Endothelial cell of umbilical vein (primary cell): ENCODE data around the gene SNAPIN. TPM values are rescaled to one million over a fixed set of nuclear protein-coding genes. Genes with fewer than 3 reads are reported as not detected.

Experiments
- BruUV-seq: library from RNA; stranded (reverse); fragments of 400-500 nt; replicated peaks from 2 replicates; lab custom pipeline; 2021; lab: Mats Ljungman, UMichigan
- CTCF ChIA-PET: fragments of 300-600, 350-600 bp; sonication (Branson Sonifier 250); formaldehyde crosslinking; loops from one replicate; lab custom pipeline; 2021; ENCODE audit warnings: antibody characterized with exemption, inconsistent platforms; lab: Charles Lee
- POLR2A ChIA-PET: fragments of 300-600, 350-600 bp; sonication (Branson Sonifier 250); formaldehyde crosslinking; loops from one replicate; lab custom pipeline; 2021; ENCODE audit warnings: antibody characterized with exemption, inconsistent platforms; lab: Charles Lee
- DNase-seq: peaks from one replicate; pipeline ENCODE4 v3.0.0-alpha.2; 2011; ENCODE audit warnings: low read depth, low spot score
- FAIRE-seq: peaks from 2 replicates; lab custom pipeline; 2011; peaks lifted over from hg19 to GRCh38; lab: Jason Lieb, UNC
- H2AFZ ChIP-seq: 2 replicates; pipeline ENCODE4 v1.6.0; 2012; ENCODE audit warnings: low read depth, low read length, control low read depth, inconsistent platforms
- H3K27ac ChIP-seq: 2 replicates; pipeline ENCODE4 v1.5.1; 2011; ENCODE audit warnings: low read depth, mild to moderate bottlenecking, control low read depth, low read length, moderate library complexity; ENCODE audit not compliant: insufficient read depth
- H3K27me3 ChIP-seq, 2 experiments: 2 replicates each; pipeline versions ENCODE4 v1.6.0 to v1.6.1; 2011; ENCODE audit warnings: low read length in 2 of 2, mixed read lengths in 1 of 2; ENCODE audit not compliant: control insufficient read depth in 2 of 2, insufficient read depth in 2 of 2
- H3K36me3 ChIP-seq, 2 experiments: 2 replicates in 1 of 2; 3 replicates in 1 of 2; pipeline ENCODE4 v1.5.1; 2011; ENCODE audit warnings: low read length in 2 of 2, mild to moderate bottlenecking in 1 of 2, moderate library complexity in 1 of 2; ENCODE audit not compliant: control insufficient read depth in 2 of 2, insufficient read depth in 2 of 2; ENCODE audit errors: extremely low read depth in 1 of 2
- H3K4me1 ChIP-seq: 3 replicates; pipeline ENCODE4 v1.5.1; 2011; ENCODE audit warnings: mild to moderate bottlenecking, low read length; ENCODE audit not compliant: control insufficient read depth, insufficient read depth; ENCODE audit errors: extremely low read depth
- H3K4me2 ChIP-seq: 2 replicates; pipeline ENCODE4 v1.6.1; 2011; ENCODE audit warnings: low read length, control low read depth, mixed read lengths; ENCODE audit not compliant: insufficient read depth
- H3K4me3 ChIP-seq, 3 experiments: fragments of 200-600 bp in 1 of 3; sonication (generic), shearing (Covaris generic) in 1 of 3; replicated peaks in 1 of 3; 2 replicates each; pipeline ENCODE4 v1.5.1; 2011 to 2016; ENCODE audit warnings: control low read depth in 3 of 3, low read length in 3 of 3, mild to moderate bottlenecking in 2 of 3, inconsistent platforms in 1 of 3, low read depth in 1 of 3, moderate library complexity in 1 of 3; ENCODE audit not compliant: insufficient read depth in 1 of 3
- H3K79me2 ChIP-seq: 2 replicates; pipeline ENCODE4 v1.6.0; 2012; ENCODE audit warnings: low read length, inconsistent platforms; ENCODE audit not compliant: control insufficient read depth, insufficient read depth
- H3K9ac ChIP-seq: replicated peaks from 2 replicates; pipeline ENCODE3; 2011; ENCODE audit warnings: low read length, control low read depth; ENCODE audit not compliant: insufficient read depth; ENCODE audit errors: extremely low read depth
- H3K9me1 ChIP-seq: replicated peaks from 3 replicates; pipeline ENCODE4 v1.6.0; 2011; ENCODE audit warnings: mild to moderate bottlenecking, low read length; ENCODE audit not compliant: control insufficient read depth, insufficient read depth; ENCODE audit errors: extremely low read depth
- H3K9me3 ChIP-seq: replicated peaks from 2 replicates; pipeline ENCODE4 v1.5.1; 2012; ENCODE audit warnings: low read length, inconsistent platforms; ENCODE audit not compliant: control insufficient read depth, insufficient read depth
- H4K20me1 ChIP-seq: replicated peaks from 2 replicates; pipeline ENCODE3; 2011; ENCODE audit warnings: mild to moderate bottlenecking, low read length; ENCODE audit not compliant: control insufficient read depth, insufficient read depth; ENCODE audit errors: extremely low read depth
- EZH2 ChIP-seq: IDR thresholded peaks from 2 replicates; pipeline ENCODE4 v1.6.1; 2012; ENCODE audit warnings: borderline replicate concordance, low read depth, mild to moderate bottlenecking, moderate library complexity, low read length, inconsistent platforms; ENCODE audit not compliant: severe bottlenecking
- FOS ChIP-seq: IDR thresholded peaks from 2 replicates; pipeline ENCODE4 v1.6.1; 2011; ENCODE audit warnings: mild to moderate bottlenecking, low read length, moderate library complexity, borderline replicate concordance; ENCODE audit not compliant: insufficient read depth
- MAX ChIP-seq: IDR thresholded peaks from 2 replicates; pipeline ENCODE4 v1.6.1; 2011; ENCODE audit not compliant: insufficient read depth, insufficient read length
- MYC ChIP-seq: IDR thresholded peaks from one replicate; pipeline ENCODE4 v1.6.1; 2011; ENCODE audit warnings: mild to moderate bottlenecking, low read depth, low read length
- POLR2AphosphoS5 ChIP-seq: IDR thresholded peaks from 2 replicates; pipeline ENCODE4 v1.6.1; 2012; ENCODE audit warnings: low read depth, mild to moderate bottlenecking, control low read depth, low read length, moderate library complexity; ENCODE audit not compliant: insufficient read depth
- dilution Hi-C: fragments of 300-500 bp; cut with MboI; formaldehyde crosslinking; loops from one replicate; pipeline ENCODE4 v1.15.0; 2019; ENCODE audit warnings: low sequenced_read_pairs; ENCODE audit not compliant: extremely low pct_ligation_motif_present
- intact Hi-C: fragments of 100-400 bp; cut with micrococcal nuclease; formaldehyde crosslinking; loops from one replicate; pipeline ENCODE4 v1.10.0; 2022
- polyA plus RNA-seq, 4 experiments: library from polyadenylated mRNA; depleted of rRNA in 3 of 4; stranded (reverse) in 3 of 4; unstranded in 1 of 4; fragments of >200 nt; gene quantifications; 2 replicates each; pipeline versions ENCODE4 v1.2.1 to v1.2.3, GENCODE V29; 2011 to 2012; ENCODE audit warnings: missing spikeins in 1 of 4
- total RNA-seq: library from RNA; stranded (reverse); gene quantifications from 2 replicates; pipeline ENCODE4 v1.2.3, GENCODE V29; 2021

Gene SNAPIN
- total and polyA plus RNA-seq, 2 donors (not counting 3 experiments of a cell fraction or from before 2014, with no cell fraction given), result 36.8 to 55.1 TPM

DNA sequence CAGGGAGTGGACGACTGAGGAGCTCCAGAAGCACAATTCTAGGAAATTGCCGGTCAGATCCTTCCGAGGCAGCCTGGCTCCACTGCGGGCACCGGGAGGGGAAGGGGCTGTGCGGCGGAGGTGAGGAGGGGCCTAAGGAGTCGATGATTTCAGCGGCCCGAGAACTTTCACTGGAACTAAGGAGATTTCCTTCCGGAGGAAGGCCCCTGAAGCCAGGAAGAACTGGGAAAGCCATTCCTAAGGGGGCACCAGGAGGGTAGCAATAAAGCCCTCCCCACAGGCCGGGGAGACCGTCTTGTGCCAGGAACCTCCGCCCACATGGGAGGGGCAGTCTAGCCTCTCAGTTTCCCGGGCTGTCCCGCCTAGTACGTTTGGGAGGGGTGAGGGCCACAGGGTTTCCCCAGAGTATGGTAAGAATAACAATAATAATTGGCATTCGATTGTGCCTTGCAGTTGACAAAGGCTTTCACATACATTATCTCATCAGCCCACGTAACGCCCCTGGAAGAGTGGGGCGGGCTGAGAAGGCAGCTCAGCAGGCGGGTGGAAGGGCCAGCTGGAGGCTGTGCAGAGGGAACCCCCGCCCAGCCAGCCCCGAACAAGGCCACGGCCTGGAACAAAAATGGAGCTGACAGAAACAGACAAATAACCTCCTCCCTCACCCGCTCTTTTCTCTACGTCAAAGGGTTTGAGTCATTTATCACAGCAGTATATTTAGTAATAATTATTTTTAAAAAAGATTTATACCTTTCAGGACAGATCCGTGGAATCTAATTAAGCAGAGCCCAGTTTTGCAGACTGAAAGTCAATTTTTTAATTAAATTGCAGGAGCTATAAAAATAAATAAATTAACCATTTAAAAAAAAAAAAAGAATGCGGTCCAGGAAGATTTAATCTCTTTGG, 39.8 kb downstream of the SNAPIN start:
- Histone ChIP-seq H4K20me1 (no peaks in the 10 kb centered on the region), H3K27ac (peak overlapping the region; percentile 90), H3K4me3 (no peak overlapping the region), H3K4me1 (peaks cover 26% of the 10 kb centered on the region), H3K36me3 (peaks cover 0 to 3% of the 10 kb centered on the region in 2 experiments), H3K79me2 (no peaks in the 10 kb centered on the region), H3K9me3 (no peaks in the 10 kb centered on the region), H3K4me2 (peak overlapping the region; percentile 45), H3K27me3 (no peaks in the 10 kb centered on the region), H3K9me1 (no peaks in the 10 kb centered on the region), H3K9ac (peak overlapping the region; percentile 75), H2AFZ (peak overlapping the region; percentile 75)
- ChIA-PET CTCF (interaction anchor here (0.8 to 1.7 kb wide), 9 partner anchors 12 to 288 kb away, joined by 3 to 20 read pairs (median 5); partner anchors contain the start of genes NPR1, RAB13 and SLC27A3), POLR2A (interaction anchor here (0.8 to 0.9 kb wide), 3 partner anchors 22 to 75 kb away, joined by 3 read pairs; partner anchors contain the start of gene INTS3)
- TSS peak; percentile 61 for BruUV-seq
- intact Hi-C loops (loop anchor here (1.0 to 5.0 kb wide), 7 partner anchors 19 to 574 kb away; partner anchors contain the start of genes HAX1 and RPS27), dilution Hi-C loops (no loop called here)
- peak; percentile 100 for FAIRE-seq
- peak; percentile 96 for DNase-seq
- no peak for TF ChIP-seq EZH2
- no peak for TF ChIP-seq FOS
- TF ChIP-seq MAX, result no peak
- no peak for TF ChIP-seq MYC
- peak; percentile 51 for TF ChIP-seq POLR2AphosphoS5
